Measurements from ENCODE around the gene CDC42SE1.
A peak's percentile ranks its signal among the peaks of the same experiment; 100 is the strongest.

The CDC42SE1 gene

DNA sequence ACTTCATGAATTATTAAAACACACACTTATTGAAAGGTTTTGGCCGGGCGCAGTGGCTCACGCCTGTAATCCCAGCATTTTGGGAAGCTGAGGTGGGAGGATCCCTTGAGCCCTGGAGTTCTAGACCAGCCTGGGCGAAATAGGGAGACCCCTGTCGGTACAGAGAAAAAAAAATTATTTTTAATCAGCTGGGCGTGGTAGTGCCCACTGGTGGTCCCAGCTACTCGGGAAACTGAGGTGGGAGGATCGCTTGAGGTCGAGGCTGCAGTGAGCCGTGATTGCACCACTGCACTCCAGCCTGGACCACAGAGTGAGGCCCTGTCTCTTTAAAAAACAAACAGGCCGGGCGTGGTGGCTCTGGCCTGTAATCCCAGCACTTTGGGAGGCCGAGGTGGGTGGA lies 12.8 kb upstream of the CDC42SE1 start:
- TF ChIP-seq, protein P1, sequence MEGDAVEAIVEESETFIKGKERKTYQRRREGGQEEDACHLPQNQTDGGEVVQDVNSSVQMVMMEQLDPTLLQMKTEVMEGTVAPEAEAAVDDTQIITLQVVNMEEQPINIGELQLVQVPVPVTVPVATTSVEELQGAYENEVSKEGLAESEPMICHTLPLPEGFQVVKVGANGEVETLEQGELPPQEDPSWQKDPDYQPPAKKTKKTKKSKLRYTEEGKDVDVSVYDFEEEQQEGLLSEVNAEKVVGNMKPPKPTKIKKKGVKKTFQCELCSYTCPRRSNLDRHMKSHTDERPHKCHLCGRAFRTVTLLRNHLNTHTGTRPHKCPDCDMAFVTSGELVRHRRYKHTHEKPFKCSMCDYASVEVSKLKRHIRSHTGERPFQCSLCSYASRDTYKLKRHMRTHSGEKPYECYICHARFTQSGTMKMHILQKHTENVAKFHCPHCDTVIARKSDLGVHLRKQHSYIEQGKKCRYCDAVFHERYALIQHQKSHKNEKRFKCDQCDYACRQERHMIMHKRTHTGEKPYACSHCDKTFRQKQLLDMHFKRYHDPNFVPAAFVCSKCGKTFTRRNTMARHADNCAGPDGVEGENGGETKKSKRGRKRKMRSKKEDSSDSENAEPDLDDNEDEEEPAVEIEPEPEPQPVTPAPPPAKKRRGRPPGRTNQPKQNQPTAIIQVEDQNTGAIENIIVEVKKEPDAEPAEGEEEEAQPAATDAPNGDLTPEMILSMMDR (IDR thresholded peaks at IDR 0.05; ENCODE audit: low read depth, low read length) = no peak
- no peak for DNase-seq (ENCODE audit: extremely low read depth, low read depth)

DNA sequence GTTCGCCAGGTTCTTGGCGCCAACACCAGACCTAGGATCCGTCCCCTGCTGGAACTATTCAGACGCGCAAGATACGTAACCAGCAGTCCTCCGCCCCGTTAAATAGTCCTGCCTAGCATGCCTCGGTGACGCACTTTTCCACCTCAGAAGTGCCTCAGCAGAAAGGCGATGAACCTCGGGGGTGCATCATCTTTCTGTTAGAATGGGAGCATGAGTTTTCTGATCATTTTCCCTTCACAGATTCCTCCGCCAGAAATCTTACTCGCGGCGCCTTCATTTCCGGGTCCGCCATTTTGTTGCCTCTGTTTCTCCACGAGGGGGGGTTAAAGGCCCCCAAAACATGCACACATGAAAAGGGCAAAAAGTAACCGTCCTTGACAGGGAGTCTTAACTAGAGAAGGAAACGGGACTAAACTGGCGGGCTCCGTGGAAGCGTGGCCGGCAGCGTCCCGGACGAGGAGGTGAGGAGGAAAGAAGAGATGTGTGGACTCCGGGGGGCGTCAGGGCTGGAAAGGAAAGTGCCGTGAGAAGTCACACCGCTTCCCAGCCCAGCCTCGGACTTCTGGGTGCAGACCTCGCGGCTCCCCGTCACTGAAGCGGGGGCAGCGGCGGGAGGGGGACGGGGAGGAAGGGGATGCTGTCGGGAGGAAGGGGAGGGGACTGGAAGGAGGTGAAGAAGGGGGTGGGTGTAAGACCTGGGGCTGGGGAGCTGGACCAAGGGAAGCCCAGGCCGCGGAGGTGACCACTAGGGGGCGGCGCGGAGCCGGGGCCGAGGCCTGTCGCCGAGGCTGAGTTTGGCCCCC lies 11.3 kb upstream of the CDC42SE1 start, which contains the start of gene GABPB2:
Gene GABPB2, plus strand, starts transcription at position 288 of the 803 bp plus-strand sequence. CDS start 17,429 bp downstream, outside the sequence.
- TF ChIP-seq, protein P1 (IDR thresholded peaks at IDR 0.05; ENCODE audit: low read depth, low read length) = peak; percentile 91
- peak; percentile 96 for DNase-seq (ENCODE audit: extremely low read depth, low read depth)

DNA sequence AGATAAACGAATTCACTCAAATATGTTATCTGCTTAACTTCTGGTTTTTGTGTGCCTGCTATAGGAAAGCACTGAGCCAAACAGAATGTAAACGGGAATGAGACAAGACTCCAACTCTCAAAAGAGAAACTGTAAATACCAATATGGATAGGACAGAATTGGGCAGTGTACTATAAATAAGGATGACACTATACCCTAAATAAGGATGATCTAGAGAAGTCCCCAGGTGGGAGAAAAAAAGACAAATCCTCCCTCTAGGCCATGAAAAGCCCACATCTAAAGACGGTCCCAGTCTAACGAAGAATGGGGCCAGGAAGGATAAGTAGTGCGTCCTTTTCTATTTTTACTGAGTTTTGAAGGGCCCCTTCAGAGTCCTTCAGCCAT lies 9.7 kb upstream of the CDC42SE1 start:
- DNase-seq (ENCODE audit: extremely low read depth, low read depth) = no peak
- TF ChIP-seq, protein P1 (IDR thresholded peaks at IDR 0.05; ENCODE audit: low read depth, low read length) = no peak

DNA sequence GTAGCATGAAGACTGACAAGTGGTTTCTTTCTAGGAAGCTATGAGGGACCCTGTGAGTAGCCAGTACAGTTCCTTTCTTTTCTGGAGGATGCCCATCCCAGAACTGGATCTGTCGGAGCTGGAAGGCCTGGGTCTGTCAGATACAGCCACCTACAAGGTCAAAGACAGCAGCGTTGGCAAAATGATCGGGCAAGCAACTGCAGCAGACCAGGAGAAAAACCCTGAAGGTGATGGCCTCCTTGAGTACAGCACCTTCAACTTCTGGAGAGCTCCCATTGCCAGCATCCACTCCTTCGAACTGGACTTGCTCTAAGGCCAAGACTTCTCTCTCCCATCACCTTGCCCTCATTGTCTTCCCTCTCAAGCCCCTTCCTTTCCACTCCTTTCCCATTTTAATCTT lies 7.8 kb upstream of the CDC42SE1 start:
- DNase-seq (ENCODE audit: extremely low read depth, low read depth) = no peak
- TF ChIP-seq, protein P1 (IDR thresholded peaks at IDR 0.05; ENCODE audit: low read depth, low read length) = no peak

DNA sequence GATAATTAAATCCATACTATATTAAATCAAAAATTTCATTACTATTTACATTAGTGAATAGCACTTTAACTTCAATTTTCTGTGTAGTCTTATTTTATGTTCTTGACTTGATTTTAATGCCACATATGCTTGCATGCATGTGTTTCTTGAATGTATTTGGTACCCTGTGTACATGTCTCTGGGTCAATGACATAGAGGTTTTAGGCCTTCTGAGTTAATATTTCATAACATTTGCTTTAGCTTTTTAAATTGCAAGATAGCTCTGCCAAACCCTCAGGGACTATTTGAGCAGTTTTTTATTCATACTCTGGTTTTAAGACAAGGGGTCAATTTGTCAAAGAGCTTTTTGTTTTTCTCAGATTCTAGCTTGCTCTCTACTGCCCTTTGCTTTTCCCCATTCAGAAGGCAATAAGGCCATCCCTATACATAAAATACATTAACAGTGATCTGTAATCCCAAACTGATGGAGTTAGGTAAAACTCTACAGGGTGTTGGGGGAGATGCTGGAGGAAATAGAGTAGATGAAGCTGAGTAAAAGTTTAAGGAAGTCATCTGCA lies 5.7 kb upstream of the CDC42SE1 start:
- TF ChIP-seq, protein P1 (IDR thresholded peaks at IDR 0.05; ENCODE audit: low read depth, low read length) = no peak
- no peak for DNase-seq (ENCODE audit: extremely low read depth, low read depth)

DNA sequence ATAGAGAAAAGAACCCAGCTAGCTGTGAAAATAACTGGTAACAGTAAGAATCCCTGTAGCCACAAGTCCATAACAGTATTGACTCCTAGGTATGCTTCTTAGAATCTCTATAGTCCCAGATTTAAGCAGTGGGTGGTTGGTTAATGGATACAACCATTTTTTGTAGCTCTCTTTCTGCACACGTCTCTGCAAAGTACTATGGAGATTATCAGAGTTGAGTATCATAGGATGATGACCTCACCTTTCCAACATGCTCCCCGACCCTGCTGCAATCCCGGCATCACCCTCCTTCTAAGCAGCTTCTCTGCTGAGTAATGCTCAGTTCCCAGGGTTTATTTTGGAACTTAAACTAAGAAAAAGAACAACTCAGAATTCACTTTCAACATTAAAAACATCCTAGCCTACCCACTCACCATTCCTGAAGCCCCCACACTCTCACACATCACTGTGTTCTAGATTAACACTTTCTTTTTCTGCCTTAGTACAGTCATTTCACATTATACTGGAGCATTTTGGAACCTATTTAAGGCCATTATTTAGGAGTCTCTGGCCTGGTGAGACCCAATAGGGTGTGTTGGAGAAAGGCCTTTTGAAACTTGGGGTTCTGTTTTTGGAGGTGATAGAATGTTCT lies 3.4 kb upstream of the CDC42SE1 start:
- peak; percentile 45 for DNase-seq (ENCODE audit: extremely low read depth, low read depth)
- TF ChIP-seq, protein P1 (IDR thresholded peaks at IDR 0.05; ENCODE audit: low read depth, low read length) = no peak

DNA sequence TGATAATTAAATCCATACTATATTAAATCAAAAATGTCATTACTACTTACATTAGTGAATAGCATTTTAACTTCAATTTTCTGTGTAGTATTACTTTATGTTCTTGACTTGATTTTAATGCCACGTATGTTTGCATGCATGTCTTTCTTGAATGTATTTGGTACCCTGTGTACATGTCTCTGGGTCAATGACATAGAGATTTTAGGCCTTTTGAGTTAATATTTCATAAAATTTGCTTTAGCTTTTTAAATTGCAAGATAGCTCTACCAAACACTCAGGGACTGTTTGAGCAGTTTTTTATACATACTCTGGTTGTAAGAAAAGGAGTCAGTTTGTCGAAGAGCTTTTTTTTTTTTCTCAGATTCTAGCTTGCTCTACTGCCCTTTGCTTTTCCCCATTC lies 2.3 kb upstream of the CDC42SE1 start:
- DNase-seq (ENCODE audit: extremely low read depth, low read depth) = no peak

More for the DNA sequence above, 2.3 kb upstream of the CDC42SE1 start:
- TF ChIP-seq, protein P1 (IDR thresholded peaks at IDR 0.05; ENCODE audit: low read depth, low read length) = no peak
